GM12865 (cell line): ENCODE data around the gene ITGA7.

Source experiments
- DNase-seq: peaks from one replicate; pipeline ENCODE4 v3.0.0; 2010; ENCODE audit warnings: low read depth
- H3K4me3 ChIP-seq: 2 replicates; pipeline ENCODE4 v1.5.1; 2011; ENCODE audit warnings: mild to moderate bottlenecking, low read depth, low read length, control low read depth
- CTCF ChIP-seq: IDR thresholded peaks from 2 replicates; pipeline ENCODE4 v1.5.1; 2011; ENCODE audit warnings: low read length, control low read depth, low read depth, inconsistent platforms; ENCODE audit not compliant: insufficient read depth; ENCODE audit errors: missing control alignments

ITGA7 gene

GRCh38 chr12:55745361-55746173 lies 37.9 kb upstream of the ITGA7 start:
- H3K4me3 ChIP-seq, result no peak overlapping the region; the same call in 1 of the 2 replicates
- DNase-seq, result no peak
- TF ChIP-seq CTCF, result no peak

GRCh38 chr12:55744340-55745030 lies 36.8 kb upstream of the ITGA7 start:
- TF ChIP-seq CTCF, result no peak
- no peak for DNase-seq

DNA sequence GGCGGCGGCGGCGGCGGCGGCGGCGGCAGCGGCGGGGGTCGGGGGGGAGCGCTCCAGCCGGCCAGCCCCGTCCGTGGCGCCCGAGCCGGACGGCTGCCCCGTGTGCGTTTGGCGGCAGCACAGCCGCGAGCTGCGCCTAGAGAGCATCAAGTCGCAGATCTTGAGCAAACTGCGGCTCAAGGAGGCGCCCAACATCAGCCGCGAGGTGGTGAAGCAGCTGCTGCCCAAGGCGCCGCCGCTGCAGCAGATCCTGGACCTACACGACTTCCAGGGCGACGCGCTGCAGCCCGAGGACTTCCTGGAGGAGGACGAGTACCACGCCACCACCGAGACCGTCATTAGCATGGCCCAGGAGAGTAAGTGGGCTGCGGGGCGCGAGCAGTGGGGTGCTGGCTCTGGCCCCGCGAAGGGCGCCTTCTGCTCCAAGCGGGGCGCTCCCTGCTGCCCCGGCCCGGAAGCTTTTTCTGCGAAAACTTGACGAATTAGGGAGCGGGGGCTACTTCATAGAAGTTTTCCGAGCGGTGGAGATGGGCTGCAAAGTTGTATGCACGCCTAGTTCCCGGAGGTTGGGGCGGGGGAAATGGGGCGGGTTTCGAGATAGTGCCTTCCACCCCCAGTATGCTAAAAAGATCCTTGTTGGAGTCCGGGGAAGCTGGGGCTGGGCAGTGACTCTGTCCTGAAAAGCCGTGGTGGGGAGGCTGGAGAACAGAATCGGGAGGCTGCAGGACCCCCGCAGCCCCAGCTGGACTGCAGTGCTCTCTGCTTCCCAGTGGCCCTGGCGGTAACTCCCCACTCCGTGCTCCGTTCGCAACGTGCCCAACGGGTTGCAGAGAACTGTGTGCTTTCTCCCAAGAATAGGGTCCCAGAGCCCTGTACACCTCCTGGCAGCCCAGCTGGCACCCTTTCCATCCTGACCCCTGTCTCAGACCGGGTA lies 36.0 kb upstream of the ITGA7 start:
- peak overlapping the region; percentile 75 for H3K4me3 ChIP-seq
- TF ChIP-seq CTCF, result no peak
- peak; percentile 84 for DNase-seq

More at GRCh38 chr12:55744340-55745030, 36.8 kb upstream of the ITGA7 start:
- peak overlapping the region; percentile 75 for H3K4me3 ChIP-seq

GRCh38 chr12:55742719-55743405 lies 35.2 kb upstream of the ITGA7 start, which contains the start of gene GDF11:
GDF11 (plus strand) TSS chr12:55743122; CDS start chr12:55743317, 195 bp downstream.
- peak; percentile 69 for DNase-seq
- H3K4me3 ChIP-seq, result peak within 1 kb of the TSS; percentile 75
- no peak for TF ChIP-seq CTCF

- DNase-seq, result no peak
- peak overlapping the region; percentile 44; the same call in 1 of the 2 replicates for H3K4me3 ChIP-seq
- no peak for TF ChIP-seq CTCF
These were observed 34.4 kb upstream of the ITGA7 start for GRCh38 chr12:55741931-55742680.
